ENCODE data around the gene ZNF638.

DNA sequence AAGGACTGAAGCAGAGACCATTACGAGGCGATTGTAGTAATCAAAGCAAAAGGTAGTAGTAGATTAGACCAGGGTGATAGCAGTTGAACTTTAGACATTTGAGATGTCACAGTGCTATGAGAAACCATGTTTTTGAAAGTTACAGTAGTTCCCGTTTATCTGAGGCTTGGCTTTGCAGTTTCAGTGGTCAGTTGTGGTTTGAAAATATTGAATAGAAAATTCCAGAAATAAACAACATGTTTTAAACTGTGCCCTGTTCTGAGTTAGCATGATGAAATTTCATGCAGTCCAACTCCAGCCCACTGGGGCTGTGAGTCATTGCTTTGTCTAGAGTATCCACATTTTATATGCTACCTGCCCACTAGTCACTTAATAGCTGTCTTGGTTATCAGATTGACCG, 47.5 kb downstream of the ZNF638 start:
- TF ChIP-seq SIN3A (IDR thresholded peaks at IDR 0.05; ENCODE audit: borderline replicate concordance, insufficient read depth, low read length), result no peak
- TF ChIP-seq POLR2AphosphoS5 (IDR thresholded peaks at IDR 0.05; ENCODE audit: low read depth, low read length), result no peak
- TF ChIP-seq TAF1 (IDR thresholded peaks at IDR 0.05; ENCODE audit: borderline replicate concordance, insufficient read depth, low read length), result no peak
